Thoracic aorta (tissue), 2 donors: Measurements from ENCODE around the gene ANXA6. TPM values are rescaled to one million over a fixed set of nuclear protein-coding genes. Genes with fewer than 3 reads are reported as not detected.
A peak's percentile ranks its signal among the peaks of the same experiment; 100 is the strongest.

Experiments
- ATAC-seq: fragments of 150-250 bp; one replicate; pipeline ENCODE4 v1.8.0; 2017; ENCODE audit warnings: low read depth; ENCODE audit not compliant: insufficient number of reproducible peaks, low FRiP score
- DNase-seq: peaks from one replicate; pipeline ENCODE4 v3.0.0-alpha.2; 2020; ENCODE audit warnings: low spot score
- H3K27ac ChIP-seq, 2 donors: fragments of 200-600 bp; sonication (generic); 1 replicate in 1 of 2; 2 replicates in 1 of 2; pipeline ENCODE4 v1.5.1; 2016; ENCODE audit warnings: mild to moderate bottlenecking in 2 of 2, moderate library complexity in 2 of 2
- H3K27me3 ChIP-seq: fragments of 200-600 bp; sonication (generic); replicated peaks from 2 replicates; pipeline ENCODE4 v1.6.0; 2016; ENCODE audit warnings: mild to moderate bottlenecking; ENCODE audit not compliant: insufficient read depth
- H3K36me3 ChIP-seq: fragments of 200-600 bp; sonication (generic); one replicate; pipeline ENCODE4 v1.5.1; 2016
- H3K4me1 ChIP-seq, 2 donors: fragments of 200-600 bp; sonication (generic); 1 replicate in 1 of 2; 2 replicates in 1 of 2; pipeline versions ENCODE4 v1.5.1 to v1.6.0; 2016; ENCODE audit warnings: low read depth in 2 of 2, mild to moderate bottlenecking in 1 of 2; ENCODE audit not compliant: control insufficient read depth in 1 of 2
- H3K4me3 ChIP-seq: fragments of 200-600 bp; sonication (generic); 2 replicates; pipeline ENCODE4 v1.5.1; 2016; ENCODE audit warnings: mild to moderate bottlenecking
- H3K9me3 ChIP-seq: fragments of 200-600 bp; sonication (generic); 2 replicates; pipeline ENCODE4 v1.5.1; 2016
- total RNA-seq, 2 donors: library from RNA; depleted of rRNA; stranded (reverse); fragments of >200 nt; gene quantifications; one replicate each; pipeline versions ENCODE4 v1.1.0 to v1.2.3, GENCODE V29; 2016
- TF ChIP-seq, protein P1 (sequence below): fragments of 200-600 bp; sonication (generic); IDR thresholded peaks from one replicate; pipeline ENCODE4 v1.5.1; 2019; ENCODE audit warnings: antibody characterized with exemption

ANXA6 gene
- total RNA-seq, 2 donors from 2014 or later = 207 to 349 TPM

GRCh38 chr5:151153300-151153699 lies 4.3 kb downstream of the ANXA6 start:
- H3K9me3 ChIP-seq = no peaks in the 10 kb centered on the region
- TF ChIP-seq, protein P1, sequence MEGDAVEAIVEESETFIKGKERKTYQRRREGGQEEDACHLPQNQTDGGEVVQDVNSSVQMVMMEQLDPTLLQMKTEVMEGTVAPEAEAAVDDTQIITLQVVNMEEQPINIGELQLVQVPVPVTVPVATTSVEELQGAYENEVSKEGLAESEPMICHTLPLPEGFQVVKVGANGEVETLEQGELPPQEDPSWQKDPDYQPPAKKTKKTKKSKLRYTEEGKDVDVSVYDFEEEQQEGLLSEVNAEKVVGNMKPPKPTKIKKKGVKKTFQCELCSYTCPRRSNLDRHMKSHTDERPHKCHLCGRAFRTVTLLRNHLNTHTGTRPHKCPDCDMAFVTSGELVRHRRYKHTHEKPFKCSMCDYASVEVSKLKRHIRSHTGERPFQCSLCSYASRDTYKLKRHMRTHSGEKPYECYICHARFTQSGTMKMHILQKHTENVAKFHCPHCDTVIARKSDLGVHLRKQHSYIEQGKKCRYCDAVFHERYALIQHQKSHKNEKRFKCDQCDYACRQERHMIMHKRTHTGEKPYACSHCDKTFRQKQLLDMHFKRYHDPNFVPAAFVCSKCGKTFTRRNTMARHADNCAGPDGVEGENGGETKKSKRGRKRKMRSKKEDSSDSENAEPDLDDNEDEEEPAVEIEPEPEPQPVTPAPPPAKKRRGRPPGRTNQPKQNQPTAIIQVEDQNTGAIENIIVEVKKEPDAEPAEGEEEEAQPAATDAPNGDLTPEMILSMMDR = no peak
- H3K4me3 ChIP-seq = no peak overlapping the region
- H3K36me3 ChIP-seq = no peaks in the 10 kb centered on the region
- no peak for DNase-seq
- ATAC-seq = no peak
- peak overlapping the region in 1 of 2 donors; percentile 45 for H3K27ac ChIP-seq
- peaks cover 52 to 74% of the 10 kb centered on the region in 2 donors for H3K4me1 ChIP-seq
- no peaks in the 10 kb centered on the region for H3K27me3 ChIP-seq

- H3K36me3 ChIP-seq = peaks cover 8% of the 10 kb centered on the region
- no peaks in the 10 kb centered on the region for H3K27me3 ChIP-seq
- H3K4me3 ChIP-seq = no peak overlapping the region
- H3K4me1 ChIP-seq = peaks cover 52 to 85% of the 10 kb centered on the region in 2 donors
- H3K27ac ChIP-seq = peak overlapping the region; percentile 69 to 76
- DNase-seq (no peak), ATAC-seq (no peak)
- TF ChIP-seq, protein P1 = no peak
- H3K9me3 ChIP-seq = no peaks in the 10 kb centered on the region
Measured at GRCh38 chr5:151151793-151152192, 5.8 kb downstream of the ANXA6 start.

GRCh38 chr5:151151263-151151660 lies 6.3 kb downstream of the ANXA6 start:
- H3K27me3 ChIP-seq = no peaks in the 10 kb centered on the region
- peaks cover 52 to 89% of the 10 kb centered on the region in 2 donors for H3K4me1 ChIP-seq
- peak overlapping the region; percentile 69 to 76 for H3K27ac ChIP-seq
- DNase-seq (no peak), ATAC-seq (no peak)
- H3K9me3 ChIP-seq = no peaks in the 10 kb centered on the region
- H3K4me3 ChIP-seq = peak overlapping the region; percentile 45
- peaks cover 13% of the 10 kb centered on the region for H3K36me3 ChIP-seq
- TF ChIP-seq, protein P1 = no peak

DNA sequence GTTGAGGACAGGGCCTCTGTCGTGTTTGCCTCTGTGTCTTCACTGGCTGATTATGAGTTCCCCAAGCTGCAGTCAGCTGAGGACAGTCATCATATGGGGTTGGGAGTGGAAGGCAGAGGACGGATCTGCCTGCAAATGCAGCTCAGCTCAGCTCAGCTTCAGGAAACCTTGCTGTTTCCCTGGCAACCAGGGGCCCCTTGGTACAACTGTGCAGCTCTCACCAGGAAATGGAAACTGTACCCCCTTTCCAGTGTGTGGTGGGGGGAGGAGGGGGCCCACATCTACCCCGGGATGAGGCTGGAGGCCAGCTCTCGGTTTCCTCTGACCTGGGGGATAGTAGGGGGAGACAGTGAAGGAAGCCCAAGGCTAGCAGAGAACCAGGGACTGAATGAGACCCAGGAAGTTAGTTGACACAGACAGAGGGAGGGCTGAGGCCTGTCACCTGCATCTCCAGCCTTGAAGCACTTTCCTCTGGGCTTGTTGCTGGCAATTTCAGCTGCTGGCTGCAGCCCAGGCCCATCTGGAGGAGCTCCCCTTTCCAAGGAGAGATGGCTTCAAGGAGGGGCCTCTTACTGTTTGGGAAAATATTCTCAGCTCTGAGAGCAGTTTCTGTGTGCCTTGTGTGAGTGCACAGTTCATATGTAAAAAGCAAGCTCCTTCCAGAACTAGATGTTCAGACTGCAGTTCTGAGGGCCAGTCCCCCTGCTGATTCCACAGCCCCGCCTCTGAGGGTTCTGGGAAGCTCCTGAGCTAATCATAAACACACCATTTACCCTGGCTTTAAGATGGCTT lies 6.9 kb downstream of the ANXA6 start:
- Histone ChIP-seq H3K4me1 (peaks cover 49 to 89% of the 10 kb centered on the region in 2 donors), H3K27ac (peak overlapping the region; percentile 69 to 76), H3K36me3 (peaks cover 18% of the 10 kb centered on the region), H3K27me3 (no peaks in the 10 kb centered on the region), H3K9me3 (no peaks in the 10 kb centered on the region), H3K4me3 (peak overlapping the region; percentile 45)
- TF ChIP-seq, protein P1 = no peak
- DNase-seq (no peak), ATAC-seq (no peak)

GRCh38 chr5:151148583-151148982 lies 9.0 kb downstream of the ANXA6 start:
- no peak overlapping the region for H3K27ac ChIP-seq
- DNase-seq (no peak), ATAC-seq (no peak)
- H3K27me3 ChIP-seq = no peaks in the 10 kb centered on the region
- no peak overlapping the region for H3K4me3 ChIP-seq
- H3K36me3 ChIP-seq = peaks cover 19% of the 10 kb centered on the region
- TF ChIP-seq, protein P1 = no peak
- H3K9me3 ChIP-seq = no peaks in the 10 kb centered on the region
- peaks cover 33 to 90% of the 10 kb centered on the region in 2 donors for H3K4me1 ChIP-seq
